H1 (cell line): ENCODE results near the gene LCORL. TPM values are rescaled to one million over a fixed set of nuclear protein-coding genes. Genes with fewer than 3 reads are reported as not detected.

Source experiments
- CTCF ChIA-PET: fragments of 300-600 bp; sonication (Branson Sonifier 250); formaldehyde crosslinking; loops from one replicate; lab custom pipeline; 2021; ENCODE audit not compliant: partially characterized antibody; lab: Charles Lee
- POLR2A ChIA-PET: fragments of 300-600 bp; sonication (Branson Sonifier 250); formaldehyde crosslinking; loops from one replicate; lab custom pipeline; 2021; ENCODE audit warnings: inconsistent platforms; ENCODE audit not compliant: partially characterized antibody; lab: Charles Lee
- DNase-seq, 2 experiments: peaks; one replicate each; pipeline versions ENCODE4 v3.0.0 to v3.0.0-alpha.2; 2010 to 2022; ENCODE audit warnings: low spot score in 2 of 2, low read depth in 1 of 2, mixed read lengths in 1 of 2
- FAIRE-seq: peaks from 2 replicates; lab custom pipeline; 2011; peaks lifted over from hg19 to GRCh38; lab: Jason Lieb, UNC
- H2AFZ ChIP-seq: 2 replicates; pipeline ENCODE4 v1.8.1; 2012; ENCODE audit warnings: low read length, inconsistent platforms
- H2AK5ac ChIP-seq: 2 replicates; pipeline ENCODE4 v1.6.1; 2013; ENCODE audit warnings: low read depth, low read length
- H2BK120ac ChIP-seq: replicated peaks from 2 replicates; pipeline ENCODE3; 2013; ENCODE audit warnings: low read depth, low read length, inconsistent platforms
- H2BK12ac ChIP-seq: 2 replicates; pipeline ENCODE4 v1.6.1; 2013; ENCODE audit warnings: low read depth, low read length
- H2BK15ac ChIP-seq: 2 replicates; pipeline ENCODE4 v1.6.1; 2013; ENCODE audit warnings: low read length
- H2BK20ac ChIP-seq: 2 replicates; pipeline ENCODE4 v1.6.1; 2013; ENCODE audit warnings: low read length
- H2BK5ac ChIP-seq: 2 replicates; pipeline ENCODE4 v1.6.1; 2013; ENCODE audit warnings: low read depth, low read length
- H3K14ac ChIP-seq: 2 replicates; pipeline ENCODE4 v1.6.1; 2013; ENCODE audit warnings: inconsistent platforms; ENCODE audit not compliant: insufficient read length
- H3K18ac ChIP-seq: 2 replicates; pipeline ENCODE4 v1.6.1; 2013; ENCODE audit warnings: low read length; ENCODE audit errors: extremely low read depth
- H3K23ac ChIP-seq: 2 replicates; pipeline ENCODE4 v1.6.1; 2013; ENCODE audit warnings: inconsistent platforms; ENCODE audit not compliant: insufficient read length
- H3K23me2 ChIP-seq: 2 replicates; pipeline ENCODE4 v1.6.1; 2013; ENCODE audit warnings: low read depth, low read length
- H3K27ac ChIP-seq: 2 replicates; pipeline ENCODE4 v1.6.1; 2011; ENCODE audit warnings: low read depth, low read length, inconsistent platforms
- H3K27me3 ChIP-seq, 4 experiments: replicated peaks in 1 of 4; 1 replicate in 1 of 4; 2 replicates in 3 of 4; pipeline versions ENCODE4 v1.6.1 to v1.8.1; 2011 to 2013; ENCODE audit warnings: low read length in 3 of 4, mild to moderate bottlenecking in 3 of 4, inconsistent platforms in 2 of 4, mixed read lengths in 2 of 4, moderate library complexity in 1 of 4; ENCODE audit not compliant: control insufficient read depth in 3 of 4, insufficient read depth in 3 of 4; ENCODE audit errors: extremely low read depth in 1 of 4
- H3K36me3 ChIP-seq, 4 experiments: 2 replicates each; pipeline versions ENCODE4 v1.6.1 to v1.8.1; 2011 to 2013; ENCODE audit warnings: mild to moderate bottlenecking in 4 of 4, low read length in 3 of 4, moderate library complexity in 2 of 4, control low read depth in 1 of 4, inconsistent platforms in 1 of 4; ENCODE audit not compliant: insufficient read depth in 4 of 4, control insufficient read depth in 2 of 4
- H3K4ac ChIP-seq: replicated peaks from 2 replicates; pipeline ENCODE3; 2013; ENCODE audit warnings: low read length, low read depth, mixed read lengths, inconsistent platforms; ENCODE audit not compliant: insufficient read length
- H3K4me1 ChIP-seq, 4 experiments: replicated peaks in 1 of 4; 1 replicate in 1 of 4; 2 replicates in 3 of 4; pipeline versions ENCODE4 v1.6.1 to v1.8.1; 2011 to 2013; ENCODE audit warnings: low read length in 3 of 4, inconsistent platforms in 2 of 4, mixed read lengths in 1 of 4; ENCODE audit not compliant: insufficient read depth in 4 of 4, control insufficient read depth in 3 of 4
- H3K4me2 ChIP-seq, 2 experiments: 2 replicates each; pipeline versions ENCODE4 v1.6.1 to v1.8.1; 2011 to 2013; ENCODE audit warnings: low read depth in 2 of 2, low read length in 2 of 2, control low read depth in 1 of 2, inconsistent platforms in 1 of 2, mild to moderate bottlenecking in 1 of 2; ENCODE audit not compliant: insufficient read depth in 1 of 2
- H3K4me3 ChIP-seq, 4 experiments: fragments of 200-600, 300-600 bp in 1 of 4; sonication (generic), shearing (Covaris generic), sonication (Bioruptor Twin) in 1 of 4; 2 replicates each; pipeline versions ENCODE4 v1.5.1 to v1.8.1; 2011 to 2016; ENCODE audit warnings: low read length in 4 of 4, low read depth in 3 of 4, control low read depth in 2 of 4, inconsistent platforms in 2 of 4, mild to moderate bottlenecking in 2 of 4, mixed read lengths in 1 of 4, moderate library complexity in 1 of 4; ENCODE audit not compliant: insufficient read depth in 2 of 4; ENCODE audit errors: extremely low read depth in 1 of 4
- H3K56ac ChIP-seq: replicated peaks from 2 replicates; pipeline ENCODE3; 2013; ENCODE audit warnings: low read depth, mild to moderate bottlenecking, mixed read lengths, low read length, inconsistent platforms; ENCODE audit not compliant: insufficient read length
- H3K79me1 ChIP-seq: 2 replicates; pipeline ENCODE4 v1.6.1; 2013; ENCODE audit warnings: low read depth, low read length, control low read depth
- H3K79me2 ChIP-seq, 2 experiments: 2 replicates each; pipeline versions ENCODE4 v1.6.1 to v1.8.1; 2012 to 2013; ENCODE audit warnings: low read length in 2 of 2, mild to moderate bottlenecking in 2 of 2, inconsistent platforms in 1 of 2; ENCODE audit not compliant: insufficient read depth in 2 of 2, control insufficient read depth in 1 of 2
- H3K9ac ChIP-seq, 4 experiments: replicated peaks in 1 of 4; 1 replicate in 1 of 4; 2 replicates in 3 of 4; pipeline versions ENCODE4 v1.6.1 to v1.8.1; 2011 to 2013; ENCODE audit warnings: low read depth in 3 of 4, low read length in 3 of 4, control low read depth in 2 of 4, mild to moderate bottlenecking in 2 of 4, moderate library complexity in 2 of 4, inconsistent platforms in 1 of 4; ENCODE audit errors: extremely low read depth in 1 of 4
- H3K9me3 ChIP-seq, 2 experiments: 2 replicates each; pipeline versions ENCODE4 v1.6.1 to v1.8.1; 2012 to 2013; ENCODE audit warnings: mild to moderate bottlenecking in 2 of 2, moderate library complexity in 2 of 2, control low read depth in 1 of 2, inconsistent platforms in 1 of 2, low read depth in 1 of 2, low read length in 1 of 2, mixed read lengths in 1 of 2; ENCODE audit not compliant: insufficient read depth in 2 of 2
- H4K20me1 ChIP-seq, 2 experiments: replicated peaks in 1 of 2; 2 replicates each; pipeline versions ENCODE3 to v1.8.1; 2011 to 2013; ENCODE audit warnings: inconsistent platforms in 2 of 2, low read length in 2 of 2, mild to moderate bottlenecking in 1 of 2; ENCODE audit not compliant: insufficient read depth in 2 of 2, control insufficient read depth in 1 of 2
- H4K5ac ChIP-seq: 2 replicates; pipeline ENCODE4 v1.6.1; 2013; ENCODE audit warnings: low read length, low read depth, mixed read lengths, inconsistent platforms; ENCODE audit not compliant: insufficient read length
- H4K8ac ChIP-seq: 2 replicates; pipeline ENCODE4 v1.8.0; 2013; ENCODE audit warnings: mild to moderate bottlenecking, moderate library complexity, low read length, inconsistent platforms; ENCODE audit not compliant: insufficient read depth; ENCODE audit errors: extremely low read depth
- H4K91ac ChIP-seq: replicated peaks from 2 replicates; pipeline ENCODE3; 2013; ENCODE audit warnings: low read length, mixed read lengths, inconsistent platforms; ENCODE audit not compliant: insufficient read length
- BACH1 ChIP-seq: IDR thresholded peaks from 2 replicates; pipeline ENCODE4 v1.6.1; 2012; ENCODE audit warnings: low read length, improper control_type of control experiment
- CEBPB ChIP-seq: IDR thresholded peaks from 2 replicates; pipeline ENCODE4 v1.6.1; 2012; ENCODE audit warnings: low read depth, low read length
- PHF8 ChIP-seq: fragments of 200-600 bp; sonication (generic); conservative IDR thresholded peaks from 2 replicates; pipeline ENCODE4 v1.7.1; 2012; ENCODE audit warnings: low read depth, mild to moderate bottlenecking, inconsistent platforms, low read length, moderate library complexity
- POLR2A ChIP-seq, 2 experiments: IDR thresholded peaks; 1 replicate in 1 of 2; 2 replicates in 1 of 2; pipeline ENCODE4 v1.6.1; 2011; ENCODE audit warnings: low read depth in 2 of 2, low read length in 2 of 2, mild to moderate bottlenecking in 2 of 2; ENCODE audit errors: control extremely low read depth in 1 of 2
- RXRA ChIP-seq: IDR thresholded peaks from 2 replicates; pipeline ENCODE4 v1.6.1; 2011; ENCODE audit warnings: low read depth, mild to moderate bottlenecking, low read length, moderate library complexity; ENCODE audit not compliant: insufficient read depth
- SIN3A ChIP-seq, 2 experiments: IDR thresholded peaks in 1 of 2; conservative IDR thresholded peaks in 1 of 2; 2 replicates each; pipeline ENCODE4 v1.6.1; 2011 to 2012; ENCODE audit warnings: low read length in 2 of 2, improper control_type of control experiment in 1 of 2, low read depth in 1 of 2, mild to moderate bottlenecking in 1 of 2
- SIRT6 ChIP-seq: IDR thresholded peaks from one replicate; pipeline ENCODE4 v1.7.1; 2012; ENCODE audit warnings: low read length, inconsistent platforms
- SRF ChIP-seq: IDR thresholded peaks from 2 replicates; pipeline ENCODE4 v1.6.1; 2011; ENCODE audit warnings: mild to moderate bottlenecking, low read depth, low read length, moderate library complexity
- TBP ChIP-seq: IDR thresholded peaks from 2 replicates; pipeline ENCODE4 v1.6.1; 2011; ENCODE audit warnings: low read depth, low read length, improper control_type of control experiment
- TCF12 ChIP-seq: IDR thresholded peaks from 2 replicates; pipeline ENCODE4 v1.6.1; 2011; ENCODE audit warnings: low read depth, mild to moderate bottlenecking, low read length
- WGBS, 2 experiments: shearing (Covaris generic) in 1 of 2; methylation state at CpG; one replicate each; pipeline versions ENCODE4 v1.1.6 to v1.1.7; 2013 to 2015; ENCODE audit warnings: low lambda C conversion rate in 2 of 2, mixed read lengths in 2 of 2, inconsistent platforms in 1 of 2, low coverage in 1 of 2, missing lambda C conversion rate in 1 of 2; ENCODE audit not compliant: insufficient replicate concordance in 2 of 2, insufficient coverage in 1 of 2, insufficient read length in 1 of 2; ENCODE audit errors: extremely low coverage in 1 of 2, missing lambda C conversion rate in 1 of 2; 5-methylcytosine and 5-hydroxymethylcytosine counted together
- polyA plus RNA-seq, 7 experiments: library from polyadenylated mRNA; depleted of rRNA in 3 of 7; stranded (reverse) in 5 of 7; unstranded in 2 of 7; fragments of >200 nt in 5 of 7; fragments of 200-250 nt in 2 of 7; gene quantifications; 1 replicate in 5 of 7; 2 replicates in 1 of 7; 4 replicates in 1 of 7; pipeline versions ENCODE4 v1.2.1 to v1.2.3, GENCODE V29; 2011 to 2013; ENCODE audit warnings: missing spikeins in 2 of 7, mixed read lengths in 2 of 7
- total RNA-seq: library from RNA; stranded (reverse); fragmentation: NEBNext Ultra II Directional; extraction: Animal tissue kit (Norgen Biotek cat#: 25700); gene quantifications from 2 replicates; pipeline ENCODE4 v1.2.1, GENCODE V29; 2021

The LCORL gene
- total and polyA plus RNA-seq, 2 of the 8 experiments (the other 6 are each of a cell fraction or from before 2014, with no cell fraction given) = 2.2 to 19.2 TPM

- H2BK20ac ChIP-seq = no peak overlapping the region
- H3K23me2 ChIP-seq = no peaks in the 10 kb centered on the region
- no peak for DNase-seq
- FAIRE-seq = no peak
- H3K9ac ChIP-seq = no peak overlapping the region
- no peaks in the 10 kb centered on the region for H4K20me1 ChIP-seq
- no peak overlapping the region for H3K18ac ChIP-seq
- no peak overlapping the region for H3K27ac ChIP-seq
- peaks cover 0 to 11% of the 10 kb centered on the region in 2 experiments; a peak in 1 of 4 replicates for H3K79me2 ChIP-seq
- peaks cover 6 to 23% of the 10 kb centered on the region in 2 experiments; a peak in 2 of 4 replicates for H3K9me3 ChIP-seq
- no peak overlapping the region for H3K56ac ChIP-seq
- H3K4me3 ChIP-seq = no peak overlapping the region
- H3K23ac ChIP-seq = no peak overlapping the region
- H2BK12ac ChIP-seq = no peak overlapping the region
- WGBS, 2 experiments = 97% methylated on average over 2 of the region's 2 CpGs; no CpG with 5 or more reads in 1 of the 2 experiments
- no peak for TF ChIP-seq TBP
- no peak for TF ChIP-seq RXRA
- no peak for TF ChIP-seq SRF
- no peak for TF ChIP-seq PHF8
- no peak for TF ChIP-seq POLR2A (IDR thresholded peaks at IDR 0.05; ENCODE audit: control extremely low read depth in 1 of 2, low read depth in 2 of 2, low read length in 2 of 2)
- no peak for TF ChIP-seq SIN3A (conservative IDR thresholded peaks at IDR 0.05 in 1 of 2, IDR thresholded peaks at IDR 0.05 in 1 of 2; ENCODE audit: low read depth in 1 of 2, low read length in 2 of 2)
- TF ChIP-seq CEBPB = no peak
- TF ChIP-seq BACH1 = no peak
- TF ChIP-seq SIRT6 = no peak
- TF ChIP-seq TCF12 = no peak
- H2AFZ ChIP-seq = no peak overlapping the region
- CTCF ChIA-PET = interaction anchor here (0.6 to 2.1 kb wide), 2 partner anchors 12 to 208 kb away, joined by 4 read pairs; no protein-coding TSS in a partner anchor
- H3K36me3 ChIP-seq = peaks cover 0 to 3% (median 0%) of the 10 kb centered on the region in 4 experiments; a peak in 2 of 8 replicates
- H3K27me3 ChIP-seq = no peaks in the 10 kb centered on the region
- no peak overlapping the region for H2AK5ac ChIP-seq
- no peak overlapping the region for H2BK5ac ChIP-seq
- no peak overlapping the region for H3K14ac ChIP-seq
- no peak overlapping the region for H2BK15ac ChIP-seq
- H3K4me1 ChIP-seq = no peaks in the 10 kb centered on the region
- POLR2A ChIA-PET = no interaction called here
- no peak overlapping the region for H3K4me2 ChIP-seq
- H3K4ac ChIP-seq = no peak overlapping the region
- no peak overlapping the region for H4K91ac ChIP-seq
- no peak overlapping the region for H2BK120ac ChIP-seq
- no peak overlapping the region for H4K8ac ChIP-seq
- H4K5ac ChIP-seq = no peak overlapping the region
- H3K79me1 ChIP-seq = no peaks in the 10 kb centered on the region; the same call in 1 of the 2 replicates
These were observed 35.7 kb downstream of the LCORL start for GRCh38 chr4:17985832-17986231.
